ENCODE measurements around the gene ROPN1L. TPM values are rescaled to one million over a fixed set of nuclear protein-coding genes. Genes with fewer than 3 reads are reported as not detected.
"Not testable (repeated sequence)": the region's sequence is repeated elsewhere in the genome, so short reads cannot be mapped to it uniquely, and the experiment has no call there.

Gene ROPN1L
- total RNA-seq, 1 donor from 2014 or later = 0.45 TPM

- H3K27ac Mint-ChIP-seq = no peak overlapping the region
- H3K4me1 Mint-ChIP-seq = no peaks in the 10 kb centered on the region
- no peak for TF ChIP-seq CTCF (IDR thresholded peaks at IDR 0.05; ENCODE audit: unreplicated experiment)
- no peak for DNase-seq (ENCODE audit: low spot score in 2 of 2, unreplicated experiment in 2 of 2)
- H3K4me3 Mint-ChIP-seq = no peak overlapping the region
- H3K9me3 Mint-ChIP-seq = peaks cover 21% of the 10 kb centered on the region
- no peaks in the 10 kb centered on the region for H3K27me3 Mint-ChIP-seq (ENCODE audit: low read depth)
- H3K36me3 Mint-ChIP-seq = peaks cover 3% of the 10 kb centered on the region
Measured at GRCh38 chr5:10493884-10494283, 52.2 kb downstream of the ROPN1L start.

- not testable (repeated sequence) for H3K4me3 Mint-ChIP-seq; H3K27me3 Mint-ChIP-seq (ENCODE audit: low read depth); H3K4me1 Mint-ChIP-seq; H3K36me3 Mint-ChIP-seq; DNase-seq (ENCODE audit: low spot score in 2 of 2, unreplicated experiment in 2 of 2); H3K27ac Mint-ChIP-seq
- H3K9me3 Mint-ChIP-seq = peaks cover 21% of the 10 kb centered on the region
Measured at GRCh38 chr5:10494497-10494896, 52.8 kb downstream of the ROPN1L start.

GRCh38 chr5:10497554-10497953 is 55.9 kb downstream of the ROPN1L start:
- no peak for TF ChIP-seq CTCF (IDR thresholded peaks at IDR 0.05; ENCODE audit: unreplicated experiment)
- H3K9me3 Mint-ChIP-seq = peaks cover 21% of the 10 kb centered on the region

GRCh38 chr5:10498350-10498749 is 56.7 kb downstream of the ROPN1L start:
- Mint-ChIP-seq H3K27me3 (ENCODE audit: low read depth) (no peaks in the 10 kb centered on the region), H3K4me3 (no peak overlapping the region), H3K9me3 (peaks cover 20% of the 10 kb centered on the region), H3K4me1 (peaks cover 11% of the 10 kb centered on the region), H3K27ac (no peak overlapping the region), H3K36me3 (peaks cover 3% of the 10 kb centered on the region)
- no peak for TF ChIP-seq CTCF (IDR thresholded peaks at IDR 0.05; ENCODE audit: unreplicated experiment)
- no peak for DNase-seq (ENCODE audit: low spot score in 2 of 2, unreplicated experiment in 2 of 2)

More at GRCh38 chr5:10497554-10497953, 55.9 kb downstream of the ROPN1L start:
- Mint-ChIP-seq H3K27me3 (ENCODE audit: low read depth) (no peaks in the 10 kb centered on the region), H3K4me3 (no peak overlapping the region), H3K27ac (no peak overlapping the region), H3K4me1 (peaks cover 11% of the 10 kb centered on the region), H3K36me3 (peaks cover 3% of the 10 kb centered on the region)
- no peak for DNase-seq (ENCODE audit: low spot score in 2 of 2, unreplicated experiment in 2 of 2)

- Mint-ChIP-seq H3K4me1 (peaks cover 15% of the 10 kb centered on the region), H3K36me3 (peaks cover 3% of the 10 kb centered on the region), H3K27ac (no peak overlapping the region), H3K4me3 (no peak overlapping the region), H3K9me3 (peaks cover 16% of the 10 kb centered on the region), H3K27me3 (ENCODE audit: low read depth) (no peaks in the 10 kb centered on the region)
- no peak for TF ChIP-seq CTCF (IDR thresholded peaks at IDR 0.05; ENCODE audit: unreplicated experiment)
- no peak for DNase-seq (ENCODE audit: low spot score in 2 of 2, unreplicated experiment in 2 of 2)
Measured at GRCh38 chr5:10499066-10499465, 57.4 kb downstream of the ROPN1L start.

GRCh38 chr5:10499776-10500175 is 58.1 kb downstream of the ROPN1L start:
- Mint-ChIP-seq H3K9me3 (peaks cover 9% of the 10 kb centered on the region), H3K36me3 (peaks cover 3% of the 10 kb centered on the region), H3K4me3 (no peak overlapping the region), H3K27me3 (ENCODE audit: low read depth) (no peaks in the 10 kb centered on the region), H3K4me1 (peaks cover 15% of the 10 kb centered on the region), H3K27ac (no peak overlapping the region)
- no peak for TF ChIP-seq CTCF (IDR thresholded peaks at IDR 0.05; ENCODE audit: unreplicated experiment)
- DNase-seq (ENCODE audit: low spot score in 2 of 2, unreplicated experiment in 2 of 2) = no peak
